Osteoblast (primary cell): Measurements from ENCODE around the gene GJB2. TPM values are rescaled to one million over a fixed set of nuclear protein-coding genes. Genes with fewer than 3 reads are reported as not detected.

ENCODE experiments used
- DNase-seq: peaks from one replicate; pipeline ENCODE4 v3.0.0; 2011; ENCODE audit warnings: low spot score, mixed read lengths; ENCODE audit not compliant: insufficient read length; ENCODE audit errors: missing footprints
- H2AFZ ChIP-seq: 2 replicates; pipeline ENCODE4 v1.6.0; 2011; ENCODE audit warnings: mild to moderate bottlenecking, low read length
- H3K27ac ChIP-seq: 2 replicates; pipeline ENCODE4 v1.5.1; 2011; ENCODE audit warnings: mild to moderate bottlenecking, low read depth, low read length, moderate library complexity
- H3K27me3 ChIP-seq: 2 replicates; pipeline ENCODE4 v1.6.0; 2012; ENCODE audit warnings: mild to moderate bottlenecking, control low read depth, inconsistent platforms, low read length, moderate library complexity; ENCODE audit not compliant: insufficient read depth
- H3K36me3 ChIP-seq: 2 replicates; pipeline ENCODE4 v1.5.1; 2011; ENCODE audit warnings: mild to moderate bottlenecking, low read length, control low read depth, moderate library complexity; ENCODE audit not compliant: insufficient read depth
- H3K4me1 ChIP-seq: 2 replicates; pipeline ENCODE4 v1.5.1; 2011; ENCODE audit warnings: mild to moderate bottlenecking, low read length, control low read depth, moderate library complexity; ENCODE audit not compliant: insufficient read depth
- H3K4me2 ChIP-seq: 2 replicates; pipeline ENCODE4 v1.6.0; 2011; ENCODE audit warnings: mild to moderate bottlenecking, low read length; ENCODE audit not compliant: insufficient read depth
- H3K4me3 ChIP-seq: fragments of 200-600 bp; sonication (generic); 3 replicates; pipeline ENCODE4 v1.5.1; 2012; ENCODE audit warnings: mild to moderate bottlenecking, low read length, inconsistent platforms; ENCODE audit not compliant: insufficient read depth
- H3K79me2 ChIP-seq: 2 replicates; pipeline ENCODE4 v1.6.0; 2012; ENCODE audit warnings: mild to moderate bottlenecking, low read length, control low read depth, inconsistent platforms; ENCODE audit not compliant: insufficient read depth
- H3K9me3 ChIP-seq: 2 replicates; pipeline ENCODE4 v1.5.1; 2011; ENCODE audit warnings: low read depth, low read length, control low read depth
- H4K20me1 ChIP-seq: 2 replicates; pipeline ENCODE4 v1.6.0; 2012; ENCODE audit warnings: mild to moderate bottlenecking, low read length, control low read depth; ENCODE audit not compliant: insufficient read depth
- CTCF ChIP-seq: IDR thresholded peaks from 2 replicates; pipeline ENCODE4 v1.5.1; 2011; ENCODE audit warnings: mild to moderate bottlenecking, low read depth, low read length, moderate library complexity; ENCODE audit errors: extremely low read depth
- total RNA-seq: library from RNA; depleted of rRNA; stranded (reverse); fragments of >200 nt; gene quantifications from 2 replicates; pipeline ENCODE4 v1.2.3, GENCODE V29; 2012

Gene GJB2
- total RNA-seq, 1 donor = under 0.01 TPM

- no peaks in the 10 kb centered on the region for H3K79me2 ChIP-seq
- H2AFZ ChIP-seq = no peak overlapping the region
- H3K4me1 ChIP-seq = peaks cover 9% of the 10 kb centered on the region
- H4K20me1 ChIP-seq = no peaks in the 10 kb centered on the region
- no peak overlapping the region for H3K4me3 ChIP-seq
- H3K36me3 ChIP-seq = no peaks in the 10 kb centered on the region
- H3K27me3 ChIP-seq = peaks cover 69% of the 10 kb centered on the region
- no peak overlapping the region for H3K4me2 ChIP-seq
- DNase-seq = no peak
- H3K9me3 ChIP-seq = no peaks in the 10 kb centered on the region
- no peak for TF ChIP-seq CTCF
- H3K27ac ChIP-seq = no peak overlapping the region
These were observed 30.8 kb downstream of the GJB2 start for GRCh38 chr13:20161951-20162300.

- Histone ChIP-seq H3K4me2 (peak overlapping the region; percentile 76), H3K4me1 (peaks cover 9% of the 10 kb centered on the region), H3K27me3 (peaks cover 69% of the 10 kb centered on the region), H3K27ac (no peak overlapping the region), H3K79me2 (no peaks in the 10 kb centered on the region), H4K20me1 (no peaks in the 10 kb centered on the region), H2AFZ (no peak overlapping the region), H3K9me3 (no peaks in the 10 kb centered on the region), H3K36me3 (no peaks in the 10 kb centered on the region), H3K4me3 (peak overlapping the region; percentile 60)
- DNase-seq = no peak
- TF ChIP-seq CTCF = no peak
These were observed 31.3 kb downstream of the GJB2 start for GRCh38 chr13:20161275-20161950.

- no peaks in the 10 kb centered on the region for H3K79me2 ChIP-seq
- no peaks in the 10 kb centered on the region for H4K20me1 ChIP-seq
- peaks cover 67% of the 10 kb centered on the region for H3K27me3 ChIP-seq
- no peaks in the 10 kb centered on the region for H3K9me3 ChIP-seq
- TF ChIP-seq CTCF = no peak
- peaks cover 9% of the 10 kb centered on the region for H3K4me1 ChIP-seq
- H3K4me3 ChIP-seq = peak within 1 kb of the TSS; percentile 60
- peak within 1 kb of the TSS; percentile 68 for H2AFZ ChIP-seq
- peak within 1 kb of the TSS; percentile 76 for H3K4me2 ChIP-seq
- no peak within 1 kb of the TSS for H3K27ac ChIP-seq
- no peaks in the 10 kb centered on the region for H3K36me3 ChIP-seq
- DNase-seq = no peak
These were observed 32.1 kb downstream of the GJB2 start, which contains the start of gene GJA3 for GRCh38 chr13:20160306-20161274. TSS of gene GJA3 (minus strand) at chr13:20161052. CDS start at chr13:20143288, 17,764 bp downstream.
